Mucosa of descending colon (tissue), 3 donors: ENCODE measurements around the gene KLF16. TPM values are rescaled to one million over a fixed set of nuclear protein-coding genes. Genes with fewer than 3 reads are reported as not detected.

ENCODE experiments used
- ATAC-seq: fragments of 200-7000 bp; cut with Tn5 transposase; one replicate; pipeline ENCODE4 v1.9.1; 2020; ENCODE audit warnings: mild to moderate bottlenecking, moderate library complexity
- DNase-seq, 3 donors: peaks; one replicate each; pipeline ENCODE4 v3.0.0-alpha.2; 2020
- H3K36me3 ChIP-seq: fragments of 200-600 bp; one replicate; pipeline ENCODE4 v1.8.0; 2021; ENCODE audit warnings: low read depth, mild to moderate bottlenecking
- H3K4me1 ChIP-seq: fragments of 200-600 bp; one replicate; pipeline ENCODE4 v1.8.0; 2021; ENCODE audit warnings: low read depth, mild to moderate bottlenecking
- H3K4me3 ChIP-seq: fragments of 200-600 bp; one replicate; pipeline ENCODE4 v1.8.0; 2021; ENCODE audit warnings: mild to moderate bottlenecking
- H3K9me3 ChIP-seq: fragments of 200-600 bp; one replicate; pipeline ENCODE4 v1.8.0; 2021; ENCODE audit warnings: mild to moderate bottlenecking
- CTCF ChIP-seq: fragments of 200-600 bp; IDR thresholded peaks from one replicate; pipeline ENCODE4 v1.8.0; 2022; ENCODE audit warnings: antibody characterized with exemption, mild to moderate bottlenecking
- intact Hi-C, 2 donors: fragments of 100-400 bp; cut with DNase I in 1 of 2; cut with micrococcal nuclease in 1 of 2; formaldehyde crosslinking; loops; one replicate each; pipeline versions ENCODE4 v1.11.0 to v1.11.1; 2022; cut with DNase I, micrococcal nuclease
- total RNA-seq, 3 donors: library from RNA; stranded (reverse); fragmentation: NEBNext Ultra II Directional in 2 of 3; extraction: Animal tissue kit (Norgen Biotek cat#: 25700) in 2 of 3; gene quantifications; one replicate each; pipeline versions ENCODE4 v1.2.1 to v1.2.4, GENCODE V29; 2021 to 2023
- donor health status: DM: no; HTN: no; CAD: no; lungs with moderate emphysema.
- donor health status: DM: no; HTN: no; CAD: no.
- donor health status: DM: no; HTN: yes; CAD: no.

KLF16 gene
- total RNA-seq, 3 donors from 2014 or later, result 22.6 to 26.5 (median 25.6) TPM

- no peak for DNase-seq
- peaks cover 39% of the 10 kb centered on the region for H3K4me1 ChIP-seq
- no peak for ATAC-seq
- H3K4me3 ChIP-seq, result no peak overlapping the region
- no peaks in the 10 kb centered on the region for H3K9me3 ChIP-seq
- intact Hi-C loops, result no loop called here
- H3K36me3 ChIP-seq, result no peaks in the 10 kb centered on the region
- no peak for TF ChIP-seq CTCF
Observed at GRCh38 chr19:1909761-1910080, 46.3 kb upstream of the KLF16 start.

GRCh38 chr19:1908364-1908678, 44.9 kb upstream of the KLF16 start:
- Histone ChIP-seq H3K4me1 (peaks cover 45% of the 10 kb centered on the region), H3K9me3 (no peaks in the 10 kb centered on the region), H3K36me3 (no peaks in the 10 kb centered on the region), H3K4me3 (no peak overlapping the region)
- ATAC-seq (no peak), DNase-seq (peak in 1 of 3 donors; percentile 43)
- intact Hi-C loops, result no loop called here
- TF ChIP-seq CTCF, result no peak

- no peak for TF ChIP-seq CTCF
- peak; percentile 72 for ATAC-seq
- intact Hi-C loops, result no loop called here
- H3K4me3 ChIP-seq, result no peak overlapping the region
- H3K9me3 ChIP-seq, result no peaks in the 10 kb centered on the region
- H3K36me3 ChIP-seq, result no peaks in the 10 kb centered on the region
- DNase-seq, result peak; percentile 77 to 88 (median 85)
- peaks cover 45% of the 10 kb centered on the region for H3K4me1 ChIP-seq
Observed at GRCh38 chr19:1907563-1908363, 44.4 kb upstream of the KLF16 start.

GRCh38 chr19:1906985-1907562, 43.7 kb upstream of the KLF16 start:
- no peak overlapping the region for H3K4me3 ChIP-seq
- ATAC-seq, result no peak

GRCh38 chr19:1905863-1906375, 42.5 kb upstream of the KLF16 start:
- intact Hi-C loops, result no loop called here
- no peak for TF ChIP-seq CTCF
- H3K36me3 ChIP-seq, result no peaks in the 10 kb centered on the region
- ATAC-seq (no peak), DNase-seq (no peak)
- no peaks in the 10 kb centered on the region for H3K9me3 ChIP-seq
- peaks cover 37% of the 10 kb centered on the region for H3K4me1 ChIP-seq
- peak overlapping the region; percentile 34 for H3K4me3 ChIP-seq

More at GRCh38 chr19:1906985-1907562, 43.7 kb upstream of the KLF16 start:
- H3K36me3 ChIP-seq, result no peaks in the 10 kb centered on the region
- no peak for DNase-seq
- no peaks in the 10 kb centered on the region for H3K9me3 ChIP-seq
- H3K4me1 ChIP-seq, result peaks cover 42% of the 10 kb centered on the region
- TF ChIP-seq CTCF, result no peak
- intact Hi-C loops, result no loop called here
